ENCODE results near the gene ZBED1. TPM values are rescaled to one million over a fixed set of nuclear protein-coding genes. Genes with fewer than 3 reads are reported as not detected.
A peak's percentile ranks its signal among the peaks of the same experiment; 100 is the strongest.
"Not testable (repeated sequence)": the region's sequence is repeated elsewhere in the genome, so short reads cannot be mapped to it uniquely, and the experiment has no call there.

ZBED1 gene
- polyA plus RNA-seq, 1 donor (not counting 4 experiments of a cell fraction or from before 2014, with no cell fraction given) = 9.0 TPM

DNA sequence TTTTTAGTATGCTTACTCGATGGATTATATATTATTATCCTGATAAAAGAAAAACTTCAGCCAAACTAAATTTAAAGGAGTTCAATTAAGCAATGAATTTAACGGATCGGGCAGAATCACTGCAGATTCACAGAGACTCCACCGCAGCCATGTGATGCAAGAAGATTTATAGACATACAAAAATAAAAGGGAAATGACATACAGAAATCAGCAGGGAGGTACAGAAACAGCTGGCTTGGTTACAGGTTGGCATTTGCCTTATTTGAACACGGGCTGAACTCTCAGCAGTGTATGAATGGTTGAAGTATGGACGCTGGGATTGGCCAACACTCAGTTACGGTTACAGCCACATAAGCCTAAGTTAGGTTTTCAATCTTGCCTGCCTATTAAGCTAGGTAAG is 35.4 kb upstream of the ZBED1 start:
- Histone ChIP-seq H3K9me1 (ENCODE audit: control insufficient read depth, extremely low read depth, insufficient read depth, low read length) (no peaks in the 10 kb centered on the region), H3K79me2 (ENCODE audit: control insufficient read depth, insufficient read depth, low read length) (no peaks in the 10 kb centered on the region), H3K9ac (ENCODE audit: control insufficient read depth, extremely low read depth, insufficient read depth, low read length) (no peak overlapping the region), H3K36me3 (ENCODE audit: control insufficient read depth in 2 of 2, extremely low read depth in 1 of 2, insufficient read depth in 2 of 2, low read length in 2 of 2) (no peaks in the 10 kb centered on the region), H3K9me3 (ENCODE audit: control insufficient read depth, low read depth, low read length) (no peaks in the 10 kb centered on the region), H4K20me1 (ENCODE audit: control insufficient read depth, extremely low read depth, insufficient read depth, low read length) (no peaks in the 10 kb centered on the region), H2AFZ (ENCODE audit: control insufficient read depth, low read length) (no peak overlapping the region), H3K4me1 (ENCODE audit: control insufficient read depth, extremely low read depth, insufficient read depth, low read length) (no peaks in the 10 kb centered on the region), H3K4me3 (ENCODE audit: control insufficient read depth in 2 of 3, extremely low read depth in 1 of 3, insufficient read depth in 2 of 3, low read depth in 1 of 3, low read length in 3 of 3) (no peak overlapping the region), H3K27me3 (ENCODE audit: control insufficient read depth, extremely low read depth, insufficient read depth, low read length) (peaks cover 5% of the 10 kb centered on the region), H3K27ac (ENCODE audit: control insufficient read depth, insufficient read depth, low read length) (no peak overlapping the region), H3K4me2 (ENCODE audit: control insufficient read depth, extremely low read depth, insufficient read depth, low read depth, low read length) (no peak overlapping the region)
- DNase-seq (ENCODE audit: low read depth, low spot score) (no peak), FAIRE-seq (no peak)
- TF ChIP-seq, protein P1, sequence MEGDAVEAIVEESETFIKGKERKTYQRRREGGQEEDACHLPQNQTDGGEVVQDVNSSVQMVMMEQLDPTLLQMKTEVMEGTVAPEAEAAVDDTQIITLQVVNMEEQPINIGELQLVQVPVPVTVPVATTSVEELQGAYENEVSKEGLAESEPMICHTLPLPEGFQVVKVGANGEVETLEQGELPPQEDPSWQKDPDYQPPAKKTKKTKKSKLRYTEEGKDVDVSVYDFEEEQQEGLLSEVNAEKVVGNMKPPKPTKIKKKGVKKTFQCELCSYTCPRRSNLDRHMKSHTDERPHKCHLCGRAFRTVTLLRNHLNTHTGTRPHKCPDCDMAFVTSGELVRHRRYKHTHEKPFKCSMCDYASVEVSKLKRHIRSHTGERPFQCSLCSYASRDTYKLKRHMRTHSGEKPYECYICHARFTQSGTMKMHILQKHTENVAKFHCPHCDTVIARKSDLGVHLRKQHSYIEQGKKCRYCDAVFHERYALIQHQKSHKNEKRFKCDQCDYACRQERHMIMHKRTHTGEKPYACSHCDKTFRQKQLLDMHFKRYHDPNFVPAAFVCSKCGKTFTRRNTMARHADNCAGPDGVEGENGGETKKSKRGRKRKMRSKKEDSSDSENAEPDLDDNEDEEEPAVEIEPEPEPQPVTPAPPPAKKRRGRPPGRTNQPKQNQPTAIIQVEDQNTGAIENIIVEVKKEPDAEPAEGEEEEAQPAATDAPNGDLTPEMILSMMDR (optimal IDR thresholded peaks at IDR 0.05 in 1 of 3, IDR thresholded peaks at IDR 0.05 in 1 of 3, conservative IDR thresholded peaks at IDR 0.05 in 1 of 3; ENCODE audit: extremely low read depth in 1 of 3, insufficient read depth in 2 of 3, low read length in 3 of 3) = no peak
- no peak for TF ChIP-seq EZH2 (IDR thresholded peaks at IDR 0.05; ENCODE audit: low read length)
- dilution Hi-C loops (cut with MboI; ENCODE audit: extremely low pct_ligation_motif_present, low sequenced_read_pairs) = no loop called here

DNA sequence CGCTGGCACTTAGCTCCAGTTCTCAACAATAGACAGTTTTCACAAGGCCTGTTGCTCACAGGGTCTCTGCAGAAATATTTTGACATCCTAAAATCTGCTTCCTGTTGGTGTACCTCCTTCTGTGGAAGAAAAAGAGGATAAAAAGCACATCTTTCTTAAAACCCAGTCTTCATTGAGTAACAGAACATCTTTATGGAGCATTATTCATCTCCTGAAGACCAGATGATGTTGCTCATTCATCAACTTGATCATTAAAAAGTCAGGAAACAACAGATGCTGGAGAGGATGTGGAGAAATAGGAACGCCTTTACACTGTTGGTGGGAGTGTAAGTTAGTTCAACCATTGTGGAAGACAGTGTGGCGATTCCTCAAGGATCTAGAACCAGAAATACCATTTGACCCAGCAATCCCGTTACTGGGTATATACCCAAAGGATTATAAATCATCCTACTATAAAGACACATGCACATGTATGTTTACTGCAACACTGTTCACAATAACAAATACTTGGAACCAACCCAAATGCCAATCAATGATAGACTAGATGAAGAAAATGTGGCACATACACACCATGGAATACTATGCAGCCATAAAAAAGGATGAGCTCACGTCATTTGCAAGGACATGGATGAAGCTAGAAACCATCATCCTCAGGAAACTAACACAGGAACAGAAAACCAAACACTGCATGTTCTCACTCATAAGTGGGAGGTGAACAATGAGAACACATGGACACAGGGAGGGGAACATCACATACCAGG is 33.7 kb upstream of the ZBED1 start:
- H3K9me3 ChIP-seq (ENCODE audit: control insufficient read depth, low read depth, low read length); dilution Hi-C loops (cut with MboI; ENCODE audit: extremely low pct_ligation_motif_present, low sequenced_read_pairs); H3K9me1 ChIP-seq (ENCODE audit: control insufficient read depth, extremely low read depth, insufficient read depth, low read length); H3K4me3 ChIP-seq (ENCODE audit: control insufficient read depth in 2 of 3, extremely low read depth in 1 of 3, insufficient read depth in 2 of 3, low read depth in 1 of 3, low read length in 3 of 3); H3K27me3 ChIP-seq (ENCODE audit: control insufficient read depth, extremely low read depth, insufficient read depth, low read length); DNase-seq (ENCODE audit: low read depth, low spot score); H3K9ac ChIP-seq (ENCODE audit: control insufficient read depth, extremely low read depth, insufficient read depth, low read length); H3K79me2 ChIP-seq (ENCODE audit: control insufficient read depth, insufficient read depth, low read length); H3K4me1 ChIP-seq (ENCODE audit: control insufficient read depth, extremely low read depth, insufficient read depth, low read length); H4K20me1 ChIP-seq (ENCODE audit: control insufficient read depth, extremely low read depth, insufficient read depth, low read length); H3K36me3 ChIP-seq (ENCODE audit: control insufficient read depth in 2 of 2, extremely low read depth in 1 of 2, insufficient read depth in 2 of 2, low read length in 2 of 2); H3K27ac ChIP-seq (ENCODE audit: control insufficient read depth, insufficient read depth, low read length); H3K4me2 ChIP-seq (ENCODE audit: control insufficient read depth, extremely low read depth, insufficient read depth, low read depth, low read length); FAIRE-seq; H2AFZ ChIP-seq (ENCODE audit: control insufficient read depth, low read length): not testable (repeated sequence)

DNA sequence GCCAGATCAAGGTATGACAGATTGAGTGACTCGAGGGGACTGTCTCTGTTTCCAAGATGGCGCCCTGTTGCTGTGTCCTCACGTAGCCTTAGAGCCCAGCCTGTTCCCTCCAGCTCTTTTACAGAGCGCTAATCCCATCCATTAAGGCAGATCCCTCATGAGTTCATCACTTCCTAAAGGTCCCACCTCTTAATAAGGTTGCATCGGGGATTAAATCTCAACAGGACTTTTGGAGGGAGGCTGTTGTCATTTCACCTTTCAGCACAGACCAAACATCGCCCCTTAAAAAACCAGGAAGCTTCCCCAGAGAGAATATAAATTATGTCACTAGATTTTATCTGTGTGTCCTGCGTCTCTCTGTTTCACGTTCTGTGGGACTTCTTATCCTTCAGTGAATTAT is 32.6 kb upstream of the ZBED1 start:
- no peak overlapping the region for H3K9ac ChIP-seq (ENCODE audit: control insufficient read depth, extremely low read depth, insufficient read depth, low read length)
- H3K27ac ChIP-seq (ENCODE audit: control insufficient read depth, insufficient read depth, low read length) = no peak overlapping the region
- H3K4me2 ChIP-seq (ENCODE audit: control insufficient read depth, extremely low read depth, insufficient read depth, low read depth, low read length) = no peak overlapping the region
- no peaks in the 10 kb centered on the region for H3K9me1 ChIP-seq (ENCODE audit: control insufficient read depth, extremely low read depth, insufficient read depth, low read length)
- no peaks in the 10 kb centered on the region for H4K20me1 ChIP-seq (ENCODE audit: control insufficient read depth, extremely low read depth, insufficient read depth, low read length)
- dilution Hi-C loops (cut with MboI; ENCODE audit: extremely low pct_ligation_motif_present, low sequenced_read_pairs) = no loop called here
- FAIRE-seq = no peak
- no peak for TF ChIP-seq EZH2 (IDR thresholded peaks at IDR 0.05; ENCODE audit: low read length)
- TF ChIP-seq, protein P1 (optimal IDR thresholded peaks at IDR 0.05 in 1 of 3, IDR thresholded peaks at IDR 0.05 in 1 of 3, conservative IDR thresholded peaks at IDR 0.05 in 1 of 3; ENCODE audit: extremely low read depth in 1 of 3, insufficient read depth in 2 of 3, low read length in 3 of 3) = no peak
- peaks cover 5% of the 10 kb centered on the region for H3K27me3 ChIP-seq (ENCODE audit: control insufficient read depth, extremely low read depth, insufficient read depth, low read length)
- H3K4me3 ChIP-seq (ENCODE audit: control insufficient read depth in 2 of 3, extremely low read depth in 1 of 3, insufficient read depth in 2 of 3, low read depth in 1 of 3, low read length in 3 of 3) = no peak overlapping the region
- no peak for DNase-seq (ENCODE audit: low read depth, low spot score)
- no peaks in the 10 kb centered on the region for H3K79me2 ChIP-seq (ENCODE audit: control insufficient read depth, insufficient read depth, low read length)
- H2AFZ ChIP-seq (ENCODE audit: control insufficient read depth, low read length) = peak overlapping the region; percentile 42
- H3K36me3 ChIP-seq (ENCODE audit: control insufficient read depth in 2 of 2, extremely low read depth in 1 of 2, insufficient read depth in 2 of 2, low read length in 2 of 2) = no peaks in the 10 kb centered on the region
- H3K9me3 ChIP-seq (ENCODE audit: control insufficient read depth, low read depth, low read length) = no peaks in the 10 kb centered on the region
- H3K4me1 ChIP-seq (ENCODE audit: control insufficient read depth, extremely low read depth, insufficient read depth, low read length) = no peaks in the 10 kb centered on the region

All from keratinocyte (primary cell).